ENCODE measurements around the gene ATXN1. TPM values are rescaled to one million over a fixed set of nuclear protein-coding genes. Genes with fewer than 3 reads are reported as not detected.

The ATXN1 gene
- total and polyA plus RNA-seq, 2 of the 8 experiments (the other 6 are each of a cell fraction or from before 2014, with no cell fraction given), result 1.6 to 4.0 TPM

DNA sequence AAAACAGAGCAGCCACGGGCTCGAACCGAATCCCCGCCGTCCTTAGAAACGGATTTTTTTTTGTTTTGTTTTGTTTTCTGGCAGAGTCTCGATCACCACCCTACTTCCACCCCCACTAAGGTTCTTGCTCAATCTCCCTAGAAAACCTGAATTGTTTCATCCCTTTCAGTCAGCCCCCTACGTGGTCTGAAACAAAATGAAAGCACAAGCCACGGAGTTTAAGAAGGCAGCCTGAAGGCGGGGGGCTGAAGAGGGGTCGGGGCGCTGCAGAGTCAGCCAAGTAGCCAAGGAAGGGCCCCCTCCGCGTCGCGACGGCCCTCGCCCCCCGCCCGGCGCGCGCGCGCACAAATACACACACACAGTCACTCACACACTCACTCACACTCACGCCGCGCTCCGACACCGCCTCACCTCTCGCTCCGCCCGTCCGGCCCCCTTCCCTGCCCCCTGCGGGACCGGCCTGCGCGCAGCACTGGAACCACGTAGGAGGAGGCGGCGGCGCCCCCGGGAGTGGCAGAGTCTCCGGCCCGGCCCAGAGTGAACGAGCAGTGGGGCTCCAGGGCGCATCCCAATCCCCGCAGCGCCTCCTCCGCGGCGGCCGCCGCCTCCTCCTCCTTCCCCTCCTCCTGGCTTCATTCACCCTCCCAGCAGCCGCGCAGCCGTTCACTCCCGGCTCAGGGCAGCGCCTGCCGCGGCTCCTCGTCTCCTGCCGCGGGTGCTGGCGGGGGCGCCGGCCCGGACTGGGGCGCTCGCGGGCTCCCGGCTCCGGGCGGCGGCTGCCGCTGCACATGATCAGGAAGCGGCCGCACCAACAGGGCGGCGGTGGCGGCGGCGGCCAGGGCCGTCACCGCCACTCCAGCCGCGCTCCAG lies 1.4 kb downstream of the ATXN1 start (continued):
- TF ChIP-seq ATF3 (IDR thresholded peaks at IDR 0.05; ENCODE audit: insufficient read depth, low read depth, low read length) (no peak), RNF2 (IDR thresholded peaks at IDR 0.05; ENCODE audit: borderline replicate concordance, low read depth, low read length, missing control alignments, poor library complexity, severe bottlenecking) (no peak), KDM1A (IDR thresholded peaks at IDR 0.05; ENCODE audit: borderline replicate concordance, low read length) (no peak), TBP (IDR thresholded peaks at IDR 0.05; ENCODE audit: low read depth, low read length) (no peak), CBX5 (IDR thresholded peaks at IDR 0.05; ENCODE audit: low read depth, low read length) (no peak), CHD1 (IDR thresholded peaks at IDR 0.05; ENCODE audit: low read depth, low read length) (no peak), NRF1 (IDR thresholded peaks at IDR 0.05; ENCODE audit: low read depth, low read length) (no peak), RBBP5 (IDR thresholded peaks at IDR 0.05; ENCODE audit: borderline replicate concordance, low read depth, low read length) (peak; percentile 22; the same call in 1 of the 2 replicates), POLR2AphosphoS5 (IDR thresholded peaks at IDR 0.05; ENCODE audit: low read depth, low read length) (no peak), CHD2 (IDR thresholded peaks at IDR 0.05; ENCODE audit: low read length) (no peak), SIRT6 (IDR thresholded peaks at IDR 0.05; ENCODE audit: low read length) (no peak), POLR2A (IDR thresholded peaks at IDR 0.05; ENCODE audit: control extremely low read depth in 1 of 2, low read depth in 2 of 2, low read length in 2 of 2) (no peak), EZH2 (IDR thresholded peaks at IDR 0.05; ENCODE audit: low read depth, low read length, severe bottlenecking) (no peak), YY1 (IDR thresholded peaks at IDR 0.05; ENCODE audit: low read depth, low read length) (no peak), ASH2L (IDR thresholded peaks at IDR 0.05; ENCODE audit: low read length) (peak; percentile 92), HDAC2 (IDR thresholded peaks at IDR 0.05; ENCODE audit: borderline replicate concordance in 1 of 2, low read depth in 2 of 2, low read length in 2 of 2) (no peak), SP4 (IDR thresholded peaks at IDR 0.05; ENCODE audit: low read length) (no peak)
- TF ChIP-seq, protein P1, sequence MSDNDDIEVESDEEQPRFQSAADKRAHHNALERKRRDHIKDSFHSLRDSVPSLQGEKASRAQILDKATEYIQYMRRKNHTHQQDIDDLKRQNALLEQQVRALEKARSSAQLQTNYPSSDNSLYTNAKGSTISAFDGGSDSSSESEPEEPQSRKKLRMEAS (IDR thresholded peaks at IDR 0.05), result no peak
- TF ChIP-seq, protein P2, sequence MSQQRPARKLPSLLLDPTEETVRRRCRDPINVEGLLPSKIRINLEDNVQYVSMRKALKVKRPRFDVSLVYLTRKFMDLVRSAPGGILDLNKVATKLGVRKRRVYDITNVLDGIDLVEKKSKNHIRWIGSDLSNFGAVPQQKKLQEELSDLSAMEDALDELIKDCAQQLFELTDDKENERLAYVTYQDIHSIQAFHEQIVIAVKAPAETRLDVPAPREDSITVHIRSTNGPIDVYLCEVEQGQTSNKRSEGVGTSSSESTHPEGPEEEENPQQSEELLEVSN (IDR thresholded peaks at IDR 0.05), result no peak
